Mesenchymal stem cell (in vitro differentiated cells and primary cell): ENCODE data around the gene NR3C2. TPM values are rescaled to one million over a fixed set of nuclear protein-coding genes. Genes with fewer than 3 reads are reported as not detected.

ENCODE experiments used
- DNase-seq: peaks from one replicate; pipeline ENCODE4 v3.0.0-alpha.2; 2013
- H2AFZ ChIP-seq: one replicate; pipeline ENCODE4 v1.6.1; 2013; ENCODE audit warnings: low read depth, mild to moderate bottlenecking, control low read depth, inconsistent platforms, low read length, moderate library complexity
- H2AK5ac ChIP-seq: 2 replicates; pipeline ENCODE4 v1.6.1; 2013; ENCODE audit warnings: low read length, moderate library complexity, mild to moderate bottlenecking, inconsistent platforms; ENCODE audit not compliant: severe bottlenecking
- H2BK120ac ChIP-seq: one replicate; pipeline ENCODE4 v1.6.1; 2013; ENCODE audit warnings: low read depth, mild to moderate bottlenecking, inconsistent platforms, low read length, moderate library complexity
- H2BK12ac ChIP-seq, 2 experiments: one replicate each; pipeline ENCODE4 v1.6.1; 2013; ENCODE audit warnings: inconsistent platforms in 2 of 2, low read length in 2 of 2, mild to moderate bottlenecking in 2 of 2, moderate library complexity in 2 of 2, control low read depth in 1 of 2
- H2BK15ac ChIP-seq: one replicate; pipeline ENCODE4 v1.6.1; 2013; ENCODE audit warnings: mild to moderate bottlenecking, low read depth, inconsistent platforms; ENCODE audit not compliant: poor library complexity, severe bottlenecking
- H2BK5ac ChIP-seq: 2 replicates; pipeline ENCODE4 v1.6.1; 2013; ENCODE audit warnings: low read depth, mild to moderate bottlenecking, low read length, control low read depth, inconsistent platforms; ENCODE audit not compliant: poor library complexity, severe bottlenecking
- H3K14ac ChIP-seq, 2 experiments: one replicate each; pipeline ENCODE4 v1.6.1; 2013; ENCODE audit warnings: inconsistent platforms in 2 of 2, low read length in 2 of 2, control low read depth in 1 of 2, mild to moderate bottlenecking in 1 of 2, moderate library complexity in 1 of 2
- H3K18ac ChIP-seq, 2 experiments: one replicate each; pipeline ENCODE4 v1.6.1; 2013; ENCODE audit warnings: inconsistent platforms in 2 of 2, low read length in 2 of 2, control low read depth in 1 of 2, low read depth in 1 of 2, mild to moderate bottlenecking in 1 of 2
- H3K23ac ChIP-seq, 2 experiments: one replicate each; pipeline ENCODE4 v1.6.1; 2013; ENCODE audit warnings: inconsistent platforms in 2 of 2, low read length in 2 of 2, mild to moderate bottlenecking in 2 of 2, moderate library complexity in 2 of 2, control low read depth in 1 of 2
- H3K27ac ChIP-seq: 2 replicates; pipeline ENCODE4 v1.5.1; 2013; ENCODE audit warnings: mild to moderate bottlenecking, moderate library complexity, low read length, control low read depth, inconsistent platforms; ENCODE audit not compliant: poor library complexity, severe bottlenecking
- H3K27me3 ChIP-seq, 2 experiments: 2 replicates each; pipeline versions ENCODE4 v1.6.1 to v1.7.0; 2013; ENCODE audit warnings: low read length in 2 of 2, mild to moderate bottlenecking in 2 of 2, moderate library complexity in 2 of 2, control low read depth in 1 of 2, inconsistent platforms in 1 of 2; ENCODE audit not compliant: control insufficient read depth in 1 of 2, insufficient read depth in 1 of 2
- H3K36me3 ChIP-seq, 2 experiments: 2 replicates each; pipeline versions ENCODE4 v1.6.1 to v1.7.0; 2013; ENCODE audit warnings: low read length in 2 of 2, control low read depth in 1 of 2, inconsistent platforms in 1 of 2, low read depth in 1 of 2, mild to moderate bottlenecking in 1 of 2; ENCODE audit not compliant: insufficient read depth in 2 of 2, control insufficient read depth in 1 of 2
- H3K4ac ChIP-seq, 2 experiments: one replicate each; pipeline ENCODE4 v1.6.1; 2013; ENCODE audit warnings: inconsistent platforms in 2 of 2, low read length in 2 of 2, mild to moderate bottlenecking in 2 of 2, moderate library complexity in 2 of 2, control low read depth in 1 of 2, low read depth in 1 of 2
- H3K4me1 ChIP-seq: 2 replicates; pipeline ENCODE4 v1.6.1; 2013; ENCODE audit warnings: low read depth, low read length, control low read depth; ENCODE audit not compliant: control insufficient read depth, insufficient read depth
- H3K4me2 ChIP-seq: 2 replicates; pipeline ENCODE4 v1.6.1; 2013; ENCODE audit warnings: low read length, mild to moderate bottlenecking, inconsistent platforms; ENCODE audit not compliant: poor library complexity, severe bottlenecking
- H3K4me3 ChIP-seq, 2 experiments: 2 replicates each; pipeline versions ENCODE4 v1.5.1 to v1.7.0; 2013; ENCODE audit warnings: low read length in 2 of 2, mild to moderate bottlenecking in 2 of 2, control low read depth in 1 of 2, low read depth in 1 of 2; ENCODE audit not compliant: insufficient read depth in 1 of 2
- H3K79me1 ChIP-seq: replicated peaks from 2 replicates; pipeline ENCODE4 v1.6.1; 2013; ENCODE audit warnings: mild to moderate bottlenecking, control low read depth, low read length, inconsistent platforms; ENCODE audit not compliant: poor library complexity, severe bottlenecking
- H3K9ac ChIP-seq: 2 replicates; pipeline ENCODE4 v1.7.0; 2013; ENCODE audit warnings: mild to moderate bottlenecking, low read length, moderate library complexity
- H3K9me3 ChIP-seq: 2 replicates; pipeline ENCODE4 v1.7.0; 2013; ENCODE audit warnings: mild to moderate bottlenecking, low read length; ENCODE audit not compliant: control insufficient read depth
- H4K8ac ChIP-seq: one replicate; pipeline ENCODE4 v1.6.1; 2013; ENCODE audit warnings: inconsistent platforms, mild to moderate bottlenecking, low read length, moderate library complexity
- H4K91ac ChIP-seq: one replicate; pipeline ENCODE4 v1.6.1; 2013; ENCODE audit warnings: mild to moderate bottlenecking, low read length, inconsistent platforms
- WGBS: methylation state at CpG from one replicate; pipeline ENCODE4 v1.1.7; 2013; ENCODE audit warnings: mixed read lengths; 5-methylcytosine and 5-hydroxymethylcytosine counted together
- polyA plus RNA-seq, 2 experiments: library from polyadenylated mRNA; stranded (reverse); fragments of 200-250 nt; gene quantifications; one replicate each; pipeline ENCODE4 v1.2.3, GENCODE V29; 2013

NR3C2 gene
- polyA plus RNA-seq (2013, experiment 1 of 2) = 0.22 TPM
- polyA plus RNA-seq (2013, experiment 2 of 2) = 0.05 TPM

DNA sequence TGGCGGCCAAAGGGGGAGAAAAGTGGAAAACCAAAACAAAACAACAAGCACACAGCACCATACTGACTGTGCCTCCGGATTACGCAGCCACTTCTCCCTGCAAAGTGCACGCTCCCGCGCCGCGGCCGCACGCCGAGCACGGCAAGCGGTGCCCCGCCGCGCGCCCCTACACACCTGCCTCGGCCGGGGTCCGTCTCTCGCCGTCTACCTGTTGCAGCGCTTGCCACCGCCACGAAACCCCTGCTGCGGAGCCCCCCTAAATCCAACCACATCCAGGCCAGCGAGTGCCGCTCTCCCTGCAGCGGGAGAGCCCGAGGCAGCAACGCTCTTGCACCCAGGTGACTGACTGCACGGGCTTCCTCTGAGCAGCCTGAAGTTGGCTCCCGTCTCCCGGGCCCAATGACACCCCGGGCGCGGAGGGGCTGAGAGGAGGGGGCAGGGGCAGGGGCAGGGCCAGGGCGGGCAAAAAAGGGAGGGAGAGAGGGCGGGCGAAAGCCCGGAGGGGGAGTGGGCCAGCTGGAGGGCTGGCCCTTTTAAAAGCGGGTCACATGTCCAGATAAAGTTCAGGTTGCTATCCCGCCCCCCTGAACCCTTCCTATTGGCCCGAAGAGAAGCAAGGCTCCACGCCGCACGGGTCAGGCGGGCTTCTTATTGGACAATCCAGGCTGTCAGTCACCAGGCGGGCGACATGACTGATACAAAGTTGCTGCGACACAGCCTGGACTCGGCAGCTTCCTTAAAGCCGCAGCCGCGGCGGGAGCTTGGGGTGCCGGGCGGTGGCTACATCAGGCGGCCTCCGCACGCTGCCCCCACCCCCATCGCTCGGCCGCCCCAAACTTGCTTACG lies at the start of gene NR3C2:
TSS of gene NR3C2 (minus strand) at position 429 of the 846 bp plus-strand sequence.
- Histone ChIP-seq H3K9me3 (no peaks in the 10 kb centered on the region), H3K4me3 (peak within 1 kb of the TSS; percentile 66 to 98)
- DNase-seq = peak; percentile 97

DNA sequence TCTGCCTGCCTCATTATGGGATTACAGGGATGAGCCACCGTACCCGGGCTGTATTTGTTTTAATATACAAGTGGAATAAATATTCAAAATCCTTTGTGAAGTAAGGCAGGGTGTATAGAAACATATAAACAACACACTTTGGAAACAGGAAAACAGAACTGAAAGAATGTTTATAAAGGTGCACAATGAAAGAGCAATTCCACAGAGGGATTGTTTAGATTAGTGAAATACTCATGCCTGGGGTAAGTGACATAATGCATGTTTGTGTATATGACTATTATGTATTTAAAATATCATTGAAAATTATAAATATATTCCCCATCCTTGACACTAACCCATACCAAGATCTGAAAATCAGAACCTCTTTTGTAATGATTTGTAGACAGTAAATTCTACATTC lies 45.0 kb upstream of the NR3C2 start:
- no peak overlapping the region for H3K4ac ChIP-seq
- no peaks in the 10 kb centered on the region for H3K36me3 ChIP-seq
- H2BK120ac ChIP-seq = no peak overlapping the region
- H2AFZ ChIP-seq = no peak overlapping the region
- no peak overlapping the region for H4K91ac ChIP-seq
- no peak overlapping the region for H2BK12ac ChIP-seq
- H3K9me3 ChIP-seq = peaks cover 6% of the 10 kb centered on the region
- no peak overlapping the region for H2BK5ac ChIP-seq
- no peaks in the 10 kb centered on the region for H3K27me3 ChIP-seq
- no peak overlapping the region for H3K14ac ChIP-seq
- H3K23ac ChIP-seq = no peak overlapping the region
- H4K8ac ChIP-seq = no peak overlapping the region
- no peak overlapping the region for H3K27ac ChIP-seq
- no peak overlapping the region for H3K9ac ChIP-seq
- H3K4me1 ChIP-seq = no peaks in the 10 kb centered on the region
- no peak overlapping the region for H2AK5ac ChIP-seq
- no peak overlapping the region for H3K4me2 ChIP-seq
- DNase-seq = no peak
- no peak overlapping the region for H3K18ac ChIP-seq
- H2BK15ac ChIP-seq = no peak overlapping the region
- WGBS = no CpG with 5 or more reads among the region's 2 CpGs
- no peak overlapping the region for H3K4me3 ChIP-seq
- no peaks in the 10 kb centered on the region for H3K79me1 ChIP-seq

More for the DNA sequence above, at the start of gene NR3C2:
- H2AK5ac ChIP-seq = no peak within 1 kb of the TSS
- under 1% methylated on average over 52 of the region's 65 CpGs for WGBS
- no peak within 1 kb of the TSS for H2BK5ac ChIP-seq
- H3K18ac ChIP-seq = peak within 1 kb of the TSS in 1 of 2 experiments; percentile 90
- H3K79me1 ChIP-seq = peaks cover 9% of the 10 kb centered on the region
- H3K36me3 ChIP-seq = peaks cover 0 to 2% of the 10 kb centered on the region in 2 experiments
- no peak within 1 kb of the TSS for H2BK120ac ChIP-seq
- peaks cover 12% of the 10 kb centered on the region for H3K4me1 ChIP-seq
- peak within 1 kb of the TSS in 1 of 2 experiments; percentile 72 for H3K14ac ChIP-seq
- peak within 1 kb of the TSS; percentile 74 for H2AFZ ChIP-seq
- H2BK12ac ChIP-seq = peak within 1 kb of the TSS in 1 of 2 experiments; percentile 15
- no peak within 1 kb of the TSS for H2BK15ac ChIP-seq
- H4K8ac ChIP-seq = no peak within 1 kb of the TSS
- peaks cover 0 to 5% of the 10 kb centered on the region in 2 experiments for H3K27me3 ChIP-seq
- no peak within 1 kb of the TSS for H3K27ac ChIP-seq
- H3K9ac ChIP-seq = peak within 1 kb of the TSS; percentile 96
- peak within 1 kb of the TSS in 1 of 2 experiments; percentile 13 for H3K4ac ChIP-seq
- H4K91ac ChIP-seq = no peak within 1 kb of the TSS
- peak within 1 kb of the TSS in 1 of 2 experiments; percentile 2 for H3K23ac ChIP-seq
- peak within 1 kb of the TSS; percentile 97 for H3K4me2 ChIP-seq

DNA sequence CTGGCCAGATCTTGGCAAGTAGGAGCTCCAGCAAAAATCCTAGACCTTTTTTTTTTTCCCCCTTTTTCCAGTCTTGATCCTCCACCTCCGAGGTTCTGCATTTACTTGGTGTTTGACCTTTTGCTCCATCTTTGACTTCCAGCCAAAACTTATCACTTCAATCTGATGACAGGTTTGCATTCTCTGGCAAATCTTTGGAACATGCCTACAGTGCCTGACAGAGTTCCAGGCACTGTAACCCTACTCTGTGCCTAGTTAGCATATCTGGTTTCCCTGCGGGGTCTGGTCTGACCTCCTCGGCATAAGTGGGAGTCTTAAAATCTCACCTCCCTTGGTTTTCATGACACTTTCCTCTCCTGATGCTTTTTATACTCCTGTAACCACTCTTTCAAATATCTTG lies 39.4 kb upstream of the NR3C2 start:
- Histone ChIP-seq H3K9ac (no peak overlapping the region), H3K27ac (no peak overlapping the region), H3K9me3 (peaks cover 6% of the 10 kb centered on the region), H3K18ac (no peak overlapping the region), H3K36me3 (no peaks in the 10 kb centered on the region), H3K14ac (no peak overlapping the region), H2BK12ac (no peak overlapping the region), H2BK5ac (no peak overlapping the region), H3K4ac (no peak overlapping the region), H3K4me3 (no peak overlapping the region), H3K27me3 (no peaks in the 10 kb centered on the region), H3K79me1 (no peaks in the 10 kb centered on the region), H3K4me1 (no peaks in the 10 kb centered on the region), H4K8ac (no peak overlapping the region), H3K4me2 (no peak overlapping the region), H2AK5ac (no peak overlapping the region), H2AFZ (no peak overlapping the region), H4K91ac (no peak overlapping the region), H2BK15ac (no peak overlapping the region), H3K23ac (no peak overlapping the region), H2BK120ac (no peak overlapping the region)
- 63% methylated on average over 3 of the region's 3 CpGs for WGBS
- no peak for DNase-seq

DNA sequence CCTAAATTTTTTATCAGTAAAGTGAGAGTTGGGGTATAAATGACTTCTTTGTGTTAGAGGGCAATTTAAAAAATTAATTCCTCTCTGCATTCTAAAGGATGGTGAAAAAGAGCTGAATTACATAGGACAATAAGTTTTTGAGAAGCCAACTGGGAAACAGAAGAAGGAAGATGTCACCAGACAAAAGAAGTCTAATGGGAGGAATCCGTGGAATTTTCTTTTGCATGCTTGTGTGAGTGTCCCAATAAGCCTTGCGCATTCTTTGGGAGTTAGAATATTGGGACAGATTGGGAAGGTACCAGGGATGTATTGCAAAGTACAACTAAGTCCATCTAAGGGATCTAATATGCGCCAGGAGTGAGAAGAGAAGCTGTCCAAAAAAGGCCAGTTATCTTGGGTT lies 35.1 kb upstream of the NR3C2 start:
- H3K4me2 ChIP-seq = no peak overlapping the region
- no peak overlapping the region for H2BK12ac ChIP-seq
- H2BK120ac ChIP-seq = no peak overlapping the region
- WGBS = 26% methylated on average over 3 of the region's 3 CpGs
- H4K91ac ChIP-seq = no peak overlapping the region
- H3K14ac ChIP-seq = no peak overlapping the region
- H3K4ac ChIP-seq = no peak overlapping the region
- no peak overlapping the region for H2AK5ac ChIP-seq
- H3K36me3 ChIP-seq = no peaks in the 10 kb centered on the region
- no peak overlapping the region for H2AFZ ChIP-seq
- no peaks in the 10 kb centered on the region for H3K79me1 ChIP-seq
- H3K23ac ChIP-seq = no peak overlapping the region
- H2BK5ac ChIP-seq = no peak overlapping the region
- no peaks in the 10 kb centered on the region for H3K4me1 ChIP-seq
- H3K27ac ChIP-seq = no peak overlapping the region
- H2BK15ac ChIP-seq = no peak overlapping the region
- H4K8ac ChIP-seq = no peak overlapping the region
- H3K9ac ChIP-seq = no peak overlapping the region
- H3K4me3 ChIP-seq = no peak overlapping the region
- peaks cover 5% of the 10 kb centered on the region for H3K9me3 ChIP-seq
- no peak overlapping the region for H3K18ac ChIP-seq
- DNase-seq = no peak
- no peaks in the 10 kb centered on the region for H3K27me3 ChIP-seq
